Upper lobe of left lung (tissue), 4 donors: ENCODE data around the gene PCSK5.

ENCODE experiments used
- CTCF ChIP-seq, 6 experiments: fragments of 450-650 bp in 4 of 6; fragments of 200-600 bp in 2 of 6; sonication (generic) in 2 of 6; IDR thresholded peaks; one replicate each; pipeline ENCODE4 v1.5.1; 2016 to 2019; ENCODE audit warnings: antibody characterized with exemption in 6 of 6
- EP300 ChIP-seq, 4 donors: sonication (generic); formaldehyde crosslinking; IDR thresholded peaks; one replicate each; pipeline ENCODE4 v1.5.1; 2017; ENCODE audit warnings: antibody characterized with exemption in 4 of 4, control low read depth in 2 of 4
- POLR2A ChIP-seq, 4 donors: fragments of 450-650 bp; IDR thresholded peaks; one replicate each; pipeline ENCODE4 v1.5.1; 2016 to 2017; ENCODE audit warnings: antibody characterized with exemption in 4 of 4, mild to moderate bottlenecking in 2 of 4

- TF ChIP-seq CTCF (IDR thresholded peaks at IDR 0.05), result no peak
- TF ChIP-seq POLR2A (IDR thresholded peaks at IDR 0.05), result no peak
- no peak for TF ChIP-seq EP300 (IDR thresholded peaks at IDR 0.05)
Measured at GRCh38 chr9:75870450-75870849, 20.0 kb upstream of the PCSK5 start.
